DND-41 (cell line): ENCODE results near the gene NRXN3.

ENCODE experiments used
- ATAC-seq: fragments of 200-7000 bp; cut with Tn5 transposase; 3 replicates; pipeline ENCODE4 v1.9.1; 2021; ENCODE audit warnings: low read depth; ENCODE audit not compliant: insufficient read depth
- DNase-seq: peaks from one replicate; pipeline ENCODE4 v3.0.0-alpha.2; 2020
- H2AFZ ChIP-seq: 2 replicates; pipeline ENCODE4 v1.6.0; 2012; ENCODE audit warnings: low read depth, low read length
- H3K27ac ChIP-seq: 2 replicates; pipeline ENCODE4 v1.5.1; 2012; ENCODE audit warnings: low read length, inconsistent platforms
- H3K27me3 ChIP-seq: fragments of 200-600 bp; sonication (generic); 2 replicates; pipeline ENCODE4 v1.6.0; 2012; ENCODE audit warnings: low read length, mild to moderate bottlenecking, inconsistent platforms; ENCODE audit not compliant: insufficient read depth, poor library complexity
- H3K36me3 ChIP-seq: 2 replicates; pipeline ENCODE4 v1.5.1; 2012; ENCODE audit warnings: low read length, inconsistent platforms; ENCODE audit not compliant: insufficient read depth
- H3K4me1 ChIP-seq: 2 replicates; pipeline ENCODE4 v1.5.1; 2012; ENCODE audit warnings: mild to moderate bottlenecking, low read length; ENCODE audit not compliant: insufficient read depth
- H3K4me2 ChIP-seq: 2 replicates; pipeline ENCODE4 v1.6.0; 2012; ENCODE audit warnings: mild to moderate bottlenecking, moderate library complexity, low read length, inconsistent platforms; ENCODE audit not compliant: insufficient read depth
- H3K4me3 ChIP-seq, 2 experiments: fragments of 200-600 bp in 1 of 2; shearing (Covaris generic) in 1 of 2; 2 replicates each; pipeline ENCODE4 v1.5.1; 2012 to 2016; ENCODE audit warnings: inconsistent platforms in 2 of 2, low read length in 2 of 2, mild to moderate bottlenecking in 2 of 2, low read depth in 1 of 2, moderate library complexity in 1 of 2
- H3K79me2 ChIP-seq: 2 replicates; pipeline ENCODE4 v1.6.0; 2012; ENCODE audit warnings: low read length, inconsistent platforms; ENCODE audit not compliant: insufficient read depth
- H3K9ac ChIP-seq: 2 replicates; pipeline ENCODE4 v1.6.0; 2012; ENCODE audit warnings: low read depth, mild to moderate bottlenecking, inconsistent platforms, low read length, moderate library complexity
- H3K9me3 ChIP-seq: 2 replicates; pipeline ENCODE4 v1.5.1; 2012; ENCODE audit warnings: low read length, moderate library complexity, mild to moderate bottlenecking, inconsistent platforms; ENCODE audit not compliant: insufficient read depth, severe bottlenecking
- H4K20me1 ChIP-seq: 2 replicates; pipeline ENCODE4 v1.6.0; 2012; ENCODE audit warnings: low read length; ENCODE audit not compliant: insufficient read depth
- CTCF ChIP-seq: IDR thresholded peaks from 2 replicates; pipeline ENCODE4 v1.5.1; 2012; ENCODE audit warnings: borderline replicate concordance, low read length, moderate library complexity, mild to moderate bottlenecking; ENCODE audit not compliant: poor library complexity, severe bottlenecking; ENCODE audit errors: extremely low read depth
- EZH2 ChIP-seq: IDR thresholded peaks from 3 replicates; pipeline ENCODE4 v1.6.1; 2012; ENCODE audit warnings: borderline replicate concordance, low read depth, mild to moderate bottlenecking, moderate library complexity, low read length, inconsistent platforms; ENCODE audit not compliant: severe bottlenecking

Gene NRXN3

GRCh38 chr14:78325911-78326310 is 155.7 kb downstream of the NRXN3 start:
- TF ChIP-seq EZH2 (no peak), CTCF (no peak)
- H3K27ac ChIP-seq: no peak overlapping the region
- H3K9me3 ChIP-seq: no peaks in the 10 kb centered on the region
- ATAC-seq: no peak
- no peaks in the 10 kb centered on the region for H3K79me2 ChIP-seq
- H3K4me2 ChIP-seq: no peak overlapping the region
- no peaks in the 10 kb centered on the region for H3K36me3 ChIP-seq
- H4K20me1 ChIP-seq: no peaks in the 10 kb centered on the region
- DNase-seq: no peak
- no peaks in the 10 kb centered on the region for H3K4me1 ChIP-seq
- H2AFZ ChIP-seq: no peak overlapping the region
- no peaks in the 10 kb centered on the region for H3K27me3 ChIP-seq
- no peak overlapping the region for H3K4me3 ChIP-seq
- H3K9ac ChIP-seq: no peak overlapping the region

GRCh38 chr14:78327426-78328221 is 157.5 kb downstream of the NRXN3 start:
- no peaks in the 10 kb centered on the region for H3K27me3 ChIP-seq
- no peaks in the 10 kb centered on the region for H3K4me1 ChIP-seq
- no peak overlapping the region for H3K9ac ChIP-seq
- no peaks in the 10 kb centered on the region for H3K9me3 ChIP-seq
- no peak overlapping the region for H2AFZ ChIP-seq
- H3K79me2 ChIP-seq: no peaks in the 10 kb centered on the region
- H3K4me2 ChIP-seq: no peak overlapping the region
- TF ChIP-seq EZH2 (no peak), CTCF (no peak)
- no peaks in the 10 kb centered on the region for H3K36me3 ChIP-seq
- ATAC-seq (no peak), DNase-seq (no peak)
- no peak overlapping the region for H3K27ac ChIP-seq
- H4K20me1 ChIP-seq: no peaks in the 10 kb centered on the region
- no peak overlapping the region for H3K4me3 ChIP-seq

GRCh38 chr14:78329371-78329770 is 159.2 kb downstream of the NRXN3 start:
- H3K36me3 ChIP-seq: no peaks in the 10 kb centered on the region
- H3K4me2 ChIP-seq: no peak overlapping the region
- H2AFZ ChIP-seq: no peak overlapping the region
- no peak for DNase-seq
- no peaks in the 10 kb centered on the region for H3K79me2 ChIP-seq
- no peaks in the 10 kb centered on the region for H3K9me3 ChIP-seq
- no peaks in the 10 kb centered on the region for H3K4me1 ChIP-seq
- no peak overlapping the region for H3K4me3 ChIP-seq
- TF ChIP-seq CTCF (no peak), EZH2 (no peak)
- ATAC-seq: no peak
- no peak overlapping the region for H3K27ac ChIP-seq
- no peak overlapping the region for H3K9ac ChIP-seq
- H4K20me1 ChIP-seq: no peaks in the 10 kb centered on the region
- no peaks in the 10 kb centered on the region for H3K27me3 ChIP-seq

GRCh38 chr14:78335531-78335930 is 165.4 kb downstream of the NRXN3 start:
- no peaks in the 10 kb centered on the region for H3K9me3 ChIP-seq
- H3K79me2 ChIP-seq: no peaks in the 10 kb centered on the region
- no peak overlapping the region for H3K27ac ChIP-seq
- no peaks in the 10 kb centered on the region for H3K27me3 ChIP-seq
- TF ChIP-seq EZH2 (no peak), CTCF (no peak)
- no peak for ATAC-seq
- DNase-seq: no peak
- H2AFZ ChIP-seq: no peak overlapping the region
- no peak overlapping the region for H3K4me3 ChIP-seq
- no peak overlapping the region for H3K9ac ChIP-seq
- H4K20me1 ChIP-seq: no peaks in the 10 kb centered on the region
- H3K4me1 ChIP-seq: no peaks in the 10 kb centered on the region
- no peak overlapping the region for H3K4me2 ChIP-seq
- H3K36me3 ChIP-seq: no peaks in the 10 kb centered on the region
